Astrocyte (in vitro differentiated cells and primary cell): ENCODE results near the gene TTC1.

Experiments
- CTCF ChIP-seq: IDR thresholded peaks from 2 replicates; pipeline ENCODE4 v1.5.1; 2011; ENCODE audit warnings: low read depth, mild to moderate bottlenecking, inconsistent platforms, low read length, moderate library complexity; ENCODE audit not compliant: insufficient read depth
- EZH2 ChIP-seq: IDR thresholded peaks from 2 replicates; pipeline ENCODE4 v1.6.1; 2012; ENCODE audit warnings: mild to moderate bottlenecking, low read length, inconsistent platforms; ENCODE audit not compliant: insufficient read depth

- TF ChIP-seq CTCF (no peak), EZH2 (no peak)
Observed at GRCh38 chr5:160011471-160011870, 2.5 kb downstream of the TTC1 start.
